Fibroblast of skin of right biceps (primary cell): ENCODE results near the gene CWC15.

Experiments
- DNase-seq: peaks from one replicate; pipeline ENCODE4 v3.0.0-alpha.2; 2013

CWC15 gene

DNA sequence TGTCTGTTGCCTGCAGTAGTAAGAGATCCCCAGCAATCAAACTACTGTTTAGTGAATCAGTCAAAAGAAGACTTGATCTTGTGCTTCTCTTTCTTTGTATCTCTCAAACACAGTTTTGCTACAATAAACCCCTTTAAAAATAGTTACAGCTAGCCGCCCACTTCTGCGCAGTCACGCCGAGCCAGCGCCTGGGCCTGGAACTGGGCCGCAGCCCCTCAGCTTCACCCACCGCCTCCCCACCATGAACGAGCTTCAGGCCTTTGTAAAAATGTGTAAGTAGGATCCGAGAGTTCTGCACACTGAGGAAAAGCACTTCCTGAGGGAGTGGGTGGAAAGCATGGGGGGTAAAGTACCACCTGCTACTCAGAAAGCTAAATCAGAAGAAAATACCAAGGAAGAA lies 60.5 kb downstream of the CWC15 start:
- no peak for DNase-seq
